GM12873 (cell line): ENCODE data around the gene RNF113B.

Experiments used
- CTCF ChIP-seq: IDR thresholded peaks from 2 replicates; pipeline ENCODE4 v1.5.1; 2012; ENCODE audit warnings: low read depth, mild to moderate bottlenecking, moderate library complexity, low read length, control low read depth; ENCODE audit not compliant: insufficient read depth; ENCODE audit errors: missing control alignments

Gene RNF113B

GRCh38 chr13:98134901-98135300, 42.2 kb downstream of the RNF113B start:
- TF ChIP-seq CTCF: no peak

GRCh38 chr13:98133946-98134345, 43.1 kb downstream of the RNF113B start:
- TF ChIP-seq CTCF: no peak

GRCh38 chr13:98129059-98129746, 47.9 kb downstream of the RNF113B start:
- no peak for TF ChIP-seq CTCF
